Measurements from ENCODE around the gene RNF212B. TPM values are rescaled to one million over a fixed set of nuclear protein-coding genes. Genes with fewer than 3 reads are reported as not detected.
"Not testable (repeated sequence)": the region's sequence is repeated elsewhere in the genome, so short reads cannot be mapped to it uniquely, and the experiment has no call there.

The RNF212B gene
- total RNA-seq, 2 experiments from 2014 or later: not detected

DNA sequence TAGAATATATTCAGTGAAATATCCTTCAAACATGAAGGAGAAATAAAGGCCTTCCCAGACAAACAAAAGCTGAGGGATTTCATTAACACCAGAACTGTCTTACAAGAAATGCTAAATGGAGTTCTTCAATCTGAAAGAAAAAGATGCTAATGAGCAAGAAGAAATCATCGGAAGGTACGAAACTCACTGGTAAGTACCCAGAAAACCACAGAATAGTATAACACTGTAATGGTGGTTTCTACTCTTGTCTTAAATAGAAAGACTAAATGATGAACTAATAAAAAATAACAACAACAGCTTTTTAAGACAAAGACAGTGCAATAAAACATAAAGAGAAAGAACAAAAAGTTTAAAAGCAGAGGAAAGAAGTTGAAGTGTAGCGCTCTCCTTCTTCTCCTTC lies 18.7 kb upstream of the RNF212B start:
- DNase-seq: no peak
- Mint-ChIP-seq H3K4me3 (no peak overlapping the region), H3K27ac (no peak overlapping the region), H3K36me3 (no peaks in the 10 kb centered on the region), H3K4me1 (no peaks in the 10 kb centered on the region), H3K9me3 (no peaks in the 10 kb centered on the region), H3K27me3 (peaks cover 35% of the 10 kb centered on the region)
- ATAC-seq (ENCODE audit: low read depth): no peak
- POLR2A ChIA-PET: no interaction called here

GRCh38 chr14:23224958-23225357 lies 12.8 kb upstream of the RNF212B start:
- POLR2A ChIA-PET; H3K27ac Mint-ChIP-seq; H3K9me3 Mint-ChIP-seq; ATAC-seq (ENCODE audit: low read depth); H3K4me3 Mint-ChIP-seq; DNase-seq; H3K36me3 Mint-ChIP-seq; H3K4me1 Mint-ChIP-seq: not testable (repeated sequence)
- H3K27me3 Mint-ChIP-seq: peaks cover 35% of the 10 kb centered on the region

GRCh38 chr14:23227566-23227965 lies 10.2 kb upstream of the RNF212B start:
- Mint-ChIP-seq H3K9me3 (peaks cover 1% of the 10 kb centered on the region), H3K27ac (no peak overlapping the region), H3K27me3 (peaks cover 17% of the 10 kb centered on the region), H3K4me3 (no peak overlapping the region), H3K4me1 (no peaks in the 10 kb centered on the region), H3K36me3 (no peaks in the 10 kb centered on the region)
- POLR2A ChIA-PET: no interaction called here
- DNase-seq (no peak), ATAC-seq (ENCODE audit: low read depth) (no peak)

GRCh38 chr14:23228812-23229211 lies 8.9 kb upstream of the RNF212B start:
- H3K4me1 Mint-ChIP-seq: no peaks in the 10 kb centered on the region
- no peak for ATAC-seq (ENCODE audit: low read depth)

DNA sequence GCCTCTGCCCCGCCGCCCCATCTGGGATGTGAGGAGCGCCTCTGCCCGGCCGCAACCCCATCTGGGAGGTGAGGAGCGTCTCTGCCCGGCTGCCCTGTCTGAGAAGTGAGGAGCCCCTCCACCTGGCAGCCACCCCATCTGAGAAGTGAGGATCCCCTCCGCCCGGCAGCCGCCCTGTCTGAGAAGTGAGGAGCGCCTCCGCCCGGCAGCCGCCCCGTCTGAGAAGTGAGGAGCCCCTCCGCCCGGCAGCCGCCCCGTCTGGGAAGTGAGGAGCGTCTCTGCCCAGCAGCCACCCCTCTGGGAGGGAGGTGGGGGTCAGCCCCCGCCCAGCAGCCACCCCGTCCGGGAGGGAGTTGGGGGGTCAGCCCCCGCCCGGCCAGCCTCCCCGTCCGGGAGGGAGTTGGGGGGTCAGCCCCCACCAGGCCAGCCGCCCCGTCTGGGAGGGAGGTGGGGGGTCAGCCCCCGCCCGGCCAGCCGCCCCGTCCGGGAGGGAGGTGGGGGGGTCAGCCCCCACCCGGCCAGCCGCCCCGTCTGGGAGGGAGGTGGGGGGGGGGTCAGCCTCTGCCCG lies 5.4 kb upstream of the RNF212B start:
- ATAC-seq (ENCODE audit: low read depth); H3K4me3 Mint-ChIP-seq; H3K36me3 Mint-ChIP-seq; DNase-seq; H3K9me3 Mint-ChIP-seq; H3K27ac Mint-ChIP-seq; POLR2A ChIA-PET; H3K4me1 Mint-ChIP-seq: not testable (repeated sequence)
- H3K27me3 Mint-ChIP-seq: peaks cover 15% of the 10 kb centered on the region

More at GRCh38 chr14:23228812-23229211, 8.9 kb upstream of the RNF212B start:
- H3K9me3 Mint-ChIP-seq: peaks cover 1% of the 10 kb centered on the region
- DNase-seq: no peak
- H3K27ac Mint-ChIP-seq: no peak overlapping the region
- POLR2A ChIA-PET: no interaction called here
- H3K4me3 Mint-ChIP-seq: no peak overlapping the region
- H3K36me3 Mint-ChIP-seq: no peaks in the 10 kb centered on the region
- H3K27me3 Mint-ChIP-seq: peaks cover 11% of the 10 kb centered on the region

- no peak for DNase-seq
- Mint-ChIP-seq H3K36me3 (no peaks in the 10 kb centered on the region), H3K27me3 (peaks cover 30% of the 10 kb centered on the region), H3K9me3 (no peaks in the 10 kb centered on the region), H3K27ac (no peak overlapping the region), H3K4me1 (peaks cover 7% of the 10 kb centered on the region), H3K4me3 (no peak overlapping the region)
- POLR2A ChIA-PET: no interaction called here
- ATAC-seq (ENCODE audit: low read depth): no peak
Observed at GRCh38 chr14:23240661-23241060, 2.9 kb downstream of the RNF212B start.

GRCh38 chr14:23241061-23241715 lies 3.5 kb downstream of the RNF212B start:
- H3K4me1 Mint-ChIP-seq; H3K36me3 Mint-ChIP-seq; H3K27ac Mint-ChIP-seq; H3K9me3 Mint-ChIP-seq; H3K4me3 Mint-ChIP-seq; DNase-seq; ATAC-seq (ENCODE audit: low read depth); POLR2A ChIA-PET: not testable (repeated sequence)
- H3K27me3 Mint-ChIP-seq: peaks cover 27% of the 10 kb centered on the region

- Mint-ChIP-seq H3K4me3 (no peak overlapping the region), H3K27ac (no peak overlapping the region), H3K4me1 (peaks cover 7% of the 10 kb centered on the region), H3K36me3 (no peaks in the 10 kb centered on the region), H3K9me3 (no peaks in the 10 kb centered on the region), H3K27me3 (peaks cover 22% of the 10 kb centered on the region)
- ATAC-seq (ENCODE audit: low read depth): no peak
- POLR2A ChIA-PET: no interaction called here
- no peak for DNase-seq
Observed at GRCh38 chr14:23242076-23242475, 4.3 kb downstream of the RNF212B start.

DNA sequence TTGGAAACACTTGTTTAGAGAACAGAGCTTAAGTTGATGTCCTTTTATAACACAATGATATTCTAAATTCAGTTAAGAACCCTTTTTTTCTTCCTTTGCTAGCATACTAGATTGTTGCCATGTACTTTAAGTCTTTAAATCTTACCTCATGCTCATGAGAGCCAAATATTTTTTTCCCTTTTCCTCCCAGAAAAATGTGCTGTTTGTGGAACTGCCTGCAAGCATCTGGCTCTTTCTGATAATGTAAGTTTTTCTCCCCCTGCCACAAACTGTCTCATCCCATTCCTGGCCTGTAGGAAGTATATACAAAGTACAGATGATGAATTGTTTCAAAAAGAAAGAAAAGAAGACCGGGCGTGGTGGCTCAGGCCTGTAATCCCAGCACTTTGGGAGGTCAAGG lies 5.3 kb downstream of the RNF212B start:
- no peak for ATAC-seq (ENCODE audit: low read depth)
- DNase-seq: no peak
- Mint-ChIP-seq H3K4me3 (no peak overlapping the region), H3K4me1 (peaks cover under 1% of the 10 kb centered on the region), H3K27me3 (peaks cover 15% of the 10 kb centered on the region), H3K36me3 (no peaks in the 10 kb centered on the region), H3K9me3 (no peaks in the 10 kb centered on the region), H3K27ac (no peak overlapping the region)
- POLR2A ChIA-PET: no interaction called here

- Mint-ChIP-seq H3K9me3 (no peaks in the 10 kb centered on the region), H3K4me1 (no peaks in the 10 kb centered on the region), H3K27ac (no peak overlapping the region), H3K36me3 (no peaks in the 10 kb centered on the region), H3K4me3 (no peak overlapping the region), H3K27me3 (peaks cover 15% of the 10 kb centered on the region)
- no peak for ATAC-seq (ENCODE audit: low read depth)
- POLR2A ChIA-PET: no interaction called here
- no peak for DNase-seq
Observed at GRCh38 chr14:23245282-23245681, 7.5 kb downstream of the RNF212B start.

GRCh38 chr14:23248601-23249000 lies 10.9 kb downstream of the RNF212B start:
- DNase-seq (no peak), ATAC-seq (ENCODE audit: low read depth) (no peak)
- Mint-ChIP-seq H3K27ac (no peak overlapping the region), H3K36me3 (no peaks in the 10 kb centered on the region), H3K9me3 (no peaks in the 10 kb centered on the region), H3K4me1 (no peaks in the 10 kb centered on the region), H3K27me3 (peaks cover 31% of the 10 kb centered on the region), H3K4me3 (no peak overlapping the region)
- POLR2A ChIA-PET: no interaction called here

GRCh38 chr14:23249824-23250223 lies 12.1 kb downstream of the RNF212B start:
- Mint-ChIP-seq H3K4me3 (no peak overlapping the region), H3K27me3 (peaks cover 29% of the 10 kb centered on the region), H3K27ac (no peak overlapping the region), H3K9me3 (no peaks in the 10 kb centered on the region), H3K4me1 (no peaks in the 10 kb centered on the region), H3K36me3 (no peaks in the 10 kb centered on the region)
- POLR2A ChIA-PET: no interaction called here
- ATAC-seq (ENCODE audit: low read depth) (no peak), DNase-seq (no peak)

DNA sequence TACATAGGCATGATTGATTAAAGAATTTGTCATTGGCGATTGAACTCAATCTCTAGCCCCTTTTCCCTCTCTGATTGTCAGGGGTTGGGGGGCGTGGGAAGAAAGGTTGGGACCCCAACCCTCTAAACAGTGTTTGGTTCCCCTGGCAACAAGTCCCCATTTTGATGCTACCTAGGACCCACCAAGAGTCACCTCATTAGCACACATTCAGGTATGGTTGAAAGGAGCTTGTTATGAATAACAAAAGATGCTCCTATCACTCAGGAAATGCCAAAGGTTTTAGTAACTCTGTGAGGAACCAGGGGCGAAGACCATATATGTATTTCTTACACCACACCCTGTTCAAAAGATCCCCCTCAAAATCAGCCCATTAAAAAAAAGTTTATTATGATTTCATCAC lies 14.3 kb downstream of the RNF212B start:
- H3K9me3 Mint-ChIP-seq: no peaks in the 10 kb centered on the region
- no peak for ATAC-seq (ENCODE audit: low read depth)
- POLR2A ChIA-PET: no interaction called here
- no peaks in the 10 kb centered on the region for H3K36me3 Mint-ChIP-seq
- peaks cover 29% of the 10 kb centered on the region for H3K27me3 Mint-ChIP-seq
- no peak for DNase-seq
- no peaks in the 10 kb centered on the region for H3K4me1 Mint-ChIP-seq
- no peak overlapping the region for H3K4me3 Mint-ChIP-seq
- H3K27ac Mint-ChIP-seq: no peak overlapping the region

DNA sequence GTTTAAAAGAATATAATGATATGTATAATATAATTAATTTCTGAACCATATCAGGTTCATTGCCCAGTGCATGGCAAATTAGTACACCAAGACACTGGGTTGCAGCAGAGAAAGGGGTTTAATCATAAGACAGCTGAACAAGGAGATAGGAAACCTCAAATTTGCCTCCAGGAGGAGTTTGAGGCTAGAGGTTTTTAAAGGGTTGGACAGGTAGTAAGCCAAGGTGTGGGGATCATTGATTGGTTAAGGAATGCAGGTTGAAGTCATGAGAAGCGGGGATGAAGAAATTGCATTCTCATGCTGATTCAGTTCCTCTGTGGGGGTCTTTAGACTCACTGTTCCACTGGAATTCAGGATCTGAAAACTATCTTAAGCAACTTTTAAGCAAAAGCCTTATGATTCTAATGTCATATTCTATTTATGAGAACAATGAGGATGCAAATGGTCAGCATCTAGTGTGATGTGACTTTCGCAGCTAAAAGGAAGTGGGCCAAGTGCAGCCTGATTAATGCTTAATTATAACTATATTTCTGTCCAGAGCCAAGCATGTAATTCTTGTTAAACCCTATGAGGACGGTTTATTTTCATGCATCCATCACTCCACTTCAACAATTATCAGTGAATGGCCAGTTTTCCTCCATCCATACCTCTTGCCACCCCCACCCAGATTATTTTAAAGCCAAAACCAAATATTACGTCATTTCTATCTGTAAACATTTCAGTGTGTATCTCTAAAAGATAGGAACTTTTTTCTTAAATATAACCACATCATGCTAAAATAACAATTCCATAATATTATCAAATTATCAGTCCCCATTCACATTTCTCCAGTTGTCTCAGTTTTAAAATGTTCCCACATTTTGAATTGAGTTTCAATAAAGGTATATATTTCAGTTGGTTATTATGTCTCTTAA lies 14.9 kb downstream of the RNF212B start:
- ATAC-seq (ENCODE audit: low read depth): no peak
- peaks cover 31% of the 10 kb centered on the region for H3K27me3 Mint-ChIP-seq
- POLR2A ChIA-PET: no interaction called here

More for the DNA sequence above, 14.9 kb downstream of the RNF212B start:
- Mint-ChIP-seq H3K4me3 (no peak overlapping the region), H3K9me3 (no peaks in the 10 kb centered on the region), H3K27ac (no peak overlapping the region), H3K4me1 (no peaks in the 10 kb centered on the region), H3K36me3 (no peaks in the 10 kb centered on the region)
- DNase-seq: no peak

All from activated naive CD8-positive, alpha-beta T cell treated with anti-CD3 and anti-CD28 coated beads, Interleukin-2, amount 10 ng/mL, durations not matched to agents 7 days and 5 days (primary cell).